AG04450 (cell line): Measurements from ENCODE around the gene ADCK2. TPM values are rescaled to one million over a fixed set of nuclear protein-coding genes. Genes with fewer than 3 reads are reported as not detected.

Experiments
- CTCF ChIA-PET: fragments of 300-600, 350-600 bp; formaldehyde crosslinking; extraction: SDS; loops from one replicate; lab custom pipeline; 2022; ENCODE audit warnings: antibody characterized with exemption, inconsistent platforms; lab: Charles Lee
- POLR2A ChIA-PET: fragments of 350-600 bp; formaldehyde crosslinking; extraction: SDS; loops from one replicate; lab custom pipeline; 2021; ENCODE audit warnings: antibody characterized with exemption, inconsistent platforms; lab: Yijun Ruan, JAX
- DNase-seq: peaks from one replicate; pipeline ENCODE4 v3.0.0-alpha.2; 2011; ENCODE audit warnings: low read depth, low spot score
- H3K27ac ChIP-seq: one replicate; pipeline ENCODE4 v1.5.1; 2012; ENCODE audit warnings: low read depth, low read length, control low read depth
- H3K27me3 ChIP-seq: one replicate; pipeline ENCODE4 v1.6.0; 2012; ENCODE audit warnings: low read length; ENCODE audit not compliant: control insufficient read depth, insufficient read depth
- H3K4me3 ChIP-seq: 2 replicates; pipeline ENCODE4 v1.5.1; 2011; ENCODE audit warnings: mild to moderate bottlenecking, low read depth, low read length, control low read depth
- H3K9me3 ChIP-seq: 2 replicates; pipeline ENCODE4 v1.5.1; 2012; ENCODE audit warnings: low read length; ENCODE audit not compliant: control insufficient read depth, insufficient read depth
- polyA plus RNA-seq: library from polyadenylated mRNA; depleted of rRNA; stranded (reverse); fragments of >200 nt; gene quantifications from 2 replicates; pipeline ENCODE4 v1.2.3, GENCODE V29; 2011
- TF ChIP-seq, protein P1 (sequence below): IDR thresholded peaks from 2 replicates; pipeline ENCODE4 v1.5.1; 2011; ENCODE audit warnings: low read depth, low read length, control low read depth, inconsistent platforms

ADCK2 gene
- polyA plus RNA-seq, 1 experiment: 8.2 TPM

DNA sequence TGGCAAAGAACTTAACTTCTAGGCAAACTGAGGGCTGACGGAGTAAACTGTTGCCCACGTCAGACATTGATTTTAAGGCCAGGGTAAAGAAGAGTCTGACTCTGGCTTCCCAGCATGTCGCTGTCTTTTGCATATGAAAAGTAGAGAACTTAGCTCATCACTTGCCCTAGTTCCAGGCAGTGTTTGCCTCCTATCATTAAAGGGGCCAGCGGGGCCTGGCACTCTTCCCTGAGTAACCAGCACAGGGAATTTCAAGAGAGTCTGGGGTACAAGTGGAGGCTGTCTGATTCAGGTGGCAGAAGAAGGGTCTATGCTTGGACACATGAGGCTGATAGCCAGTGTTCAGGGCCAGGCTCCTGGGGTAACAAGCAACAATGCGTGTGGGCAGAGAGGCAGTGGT lies 36.9 kb upstream of the ADCK2 start:
- POLR2A ChIA-PET: interaction anchor here (0.8 to 1.1 kb wide), 2 partner anchors 9 to 28 kb away, joined by 3 to 5 read pairs; no protein-coding TSS in a partner anchor
- no peak for DNase-seq
- TF ChIP-seq, protein P1, sequence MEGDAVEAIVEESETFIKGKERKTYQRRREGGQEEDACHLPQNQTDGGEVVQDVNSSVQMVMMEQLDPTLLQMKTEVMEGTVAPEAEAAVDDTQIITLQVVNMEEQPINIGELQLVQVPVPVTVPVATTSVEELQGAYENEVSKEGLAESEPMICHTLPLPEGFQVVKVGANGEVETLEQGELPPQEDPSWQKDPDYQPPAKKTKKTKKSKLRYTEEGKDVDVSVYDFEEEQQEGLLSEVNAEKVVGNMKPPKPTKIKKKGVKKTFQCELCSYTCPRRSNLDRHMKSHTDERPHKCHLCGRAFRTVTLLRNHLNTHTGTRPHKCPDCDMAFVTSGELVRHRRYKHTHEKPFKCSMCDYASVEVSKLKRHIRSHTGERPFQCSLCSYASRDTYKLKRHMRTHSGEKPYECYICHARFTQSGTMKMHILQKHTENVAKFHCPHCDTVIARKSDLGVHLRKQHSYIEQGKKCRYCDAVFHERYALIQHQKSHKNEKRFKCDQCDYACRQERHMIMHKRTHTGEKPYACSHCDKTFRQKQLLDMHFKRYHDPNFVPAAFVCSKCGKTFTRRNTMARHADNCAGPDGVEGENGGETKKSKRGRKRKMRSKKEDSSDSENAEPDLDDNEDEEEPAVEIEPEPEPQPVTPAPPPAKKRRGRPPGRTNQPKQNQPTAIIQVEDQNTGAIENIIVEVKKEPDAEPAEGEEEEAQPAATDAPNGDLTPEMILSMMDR: no peak
- no peaks in the 10 kb centered on the region for H3K27me3 ChIP-seq
- no peak overlapping the region for H3K4me3 ChIP-seq
- H3K27ac ChIP-seq: no peak overlapping the region
- CTCF ChIA-PET: interaction anchor here (0.6 to 0.9 kb wide), 2 partner anchors 11 to 26 kb away, joined by 3 to 4 read pairs; no protein-coding TSS in a partner anchor
- H3K9me3 ChIP-seq: peaks cover 3% of the 10 kb centered on the region; the same call in 1 of the 2 replicates

DNA sequence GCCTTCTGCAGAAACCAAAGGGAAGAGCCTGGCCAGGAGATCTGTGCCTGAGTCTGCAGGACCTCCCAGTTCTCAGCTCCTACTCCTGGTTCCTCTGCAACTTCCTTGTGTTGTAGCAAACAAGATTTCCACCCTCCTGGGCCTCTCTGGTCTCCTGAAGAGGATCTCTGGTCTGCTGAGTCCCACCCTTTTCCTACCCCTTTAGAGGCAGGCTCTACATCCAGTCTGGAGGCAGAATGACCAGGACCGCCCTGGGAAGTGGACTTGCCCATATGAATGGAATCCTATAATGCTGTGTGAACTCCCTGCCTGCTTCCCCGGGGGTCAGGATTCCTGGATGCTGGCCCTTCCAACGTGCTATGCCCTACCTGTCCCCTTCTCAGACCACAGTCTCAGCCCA lies 35.3 kb upstream of the ADCK2 start:
- ChIA-PET POLR2A (interaction anchor here (1.1 to 3.9 kb wide), 5 partner anchors 9 to 120 kb away, joined by 4 to 21 read pairs (median 9); no protein-coding TSS in a partner anchor), CTCF (no interaction called here)
- TF ChIP-seq, protein P1: no peak
- H3K9me3 ChIP-seq: peaks cover 3% of the 10 kb centered on the region; the same call in 1 of the 2 replicates
- H3K4me3 ChIP-seq: no peak overlapping the region
- H3K27me3 ChIP-seq: no peaks in the 10 kb centered on the region
- no peak for DNase-seq
- H3K27ac ChIP-seq: peak overlapping the region; percentile 91

DNA sequence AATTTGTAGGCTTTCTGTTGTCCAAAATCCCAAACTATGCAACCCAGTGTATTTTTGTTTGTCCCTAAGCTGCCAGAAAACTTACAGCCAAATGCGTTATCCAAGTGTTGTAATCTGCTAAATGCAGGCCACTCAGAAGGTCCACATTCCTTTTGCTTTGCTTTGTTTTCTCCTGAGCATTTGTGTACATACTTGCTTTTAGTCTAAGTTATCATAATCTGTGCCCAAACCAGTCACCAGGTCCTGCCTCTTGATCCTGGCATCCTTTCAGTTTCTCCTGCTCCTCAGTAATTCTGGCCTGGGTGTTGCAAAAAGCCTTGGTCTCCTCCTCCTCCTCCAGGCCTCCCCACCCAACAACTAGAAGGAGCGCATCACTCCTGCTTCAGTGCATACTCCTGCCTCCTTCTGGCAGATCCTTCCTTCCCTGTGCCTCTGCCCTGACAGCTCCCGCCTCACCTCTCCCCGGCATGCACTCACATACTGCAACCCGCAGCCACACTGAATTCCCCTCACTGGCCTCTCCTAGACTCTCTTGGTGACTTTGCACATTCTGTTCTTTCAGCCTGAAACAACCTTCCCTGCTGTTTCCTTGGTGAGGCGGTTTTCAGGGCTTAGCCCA lies 34.5 kb upstream of the ADCK2 start:
- peak; percentile 56 for DNase-seq
- CTCF ChIA-PET: no interaction called here
- H3K27me3 ChIP-seq: no peaks in the 10 kb centered on the region
- POLR2A ChIA-PET: interaction anchor here (1.1 to 3.9 kb wide), 4 partner anchors 10 to 71 kb away, joined by 6 to 21 read pairs (median 14); no protein-coding TSS in a partner anchor
- H3K9me3 ChIP-seq: peaks cover 3% of the 10 kb centered on the region; the same call in 1 of the 2 replicates
- peak overlapping the region; percentile 79 for H3K4me3 ChIP-seq
- TF ChIP-seq, protein P1: peak; percentile 43
- peak overlapping the region; percentile 91 for H3K27ac ChIP-seq

DNA sequence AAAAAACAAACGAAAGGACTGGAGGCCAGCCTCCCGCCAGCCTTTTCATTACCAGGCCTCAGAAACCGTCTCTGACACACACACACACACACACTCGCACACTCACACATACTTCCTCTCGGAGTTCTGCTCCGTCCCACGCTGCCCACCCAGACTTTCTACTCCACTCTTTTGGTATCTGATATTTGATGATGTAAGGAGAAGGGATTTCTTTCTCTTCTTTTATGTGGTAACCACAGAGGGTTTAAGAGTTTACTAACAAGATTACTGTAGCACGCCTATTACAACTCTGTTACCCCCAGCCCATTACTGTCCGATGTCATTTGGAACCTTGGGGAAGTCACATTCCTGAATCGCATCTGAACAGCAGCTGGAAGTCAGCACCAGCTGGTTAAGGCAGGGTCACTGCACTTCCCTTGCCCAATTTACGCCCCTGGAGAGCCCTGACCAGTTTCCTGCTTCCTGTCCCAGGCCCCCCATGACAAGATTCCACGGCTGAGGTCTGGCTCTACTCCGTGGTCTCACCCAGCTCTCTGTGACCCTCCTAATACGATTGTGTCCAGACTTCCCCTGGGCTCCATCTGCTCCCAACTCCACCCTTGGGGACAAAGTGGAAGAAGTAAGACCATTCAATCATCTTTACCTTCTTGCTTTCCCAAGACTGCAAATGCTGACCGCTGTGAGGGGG lies 33.2 kb upstream of the ADCK2 start:
- CTCF ChIA-PET: no interaction called here

More for the DNA sequence above, 33.2 kb upstream of the ADCK2 start:
- H3K4me3 ChIP-seq: peak overlapping the region; percentile 79
- no peaks in the 10 kb centered on the region for H3K27me3 ChIP-seq
- peak; percentile 77 for DNase-seq
- peaks cover 3% of the 10 kb centered on the region; the same call in 1 of the 2 replicates for H3K9me3 ChIP-seq
- peak overlapping the region; percentile 91 for H3K27ac ChIP-seq
- POLR2A ChIA-PET: interaction anchor here (0.6 to 3.9 kb wide), 7 partner anchors 11 to 96 kb away, joined by 3 to 21 read pairs (median 6); no protein-coding TSS in a partner anchor
- TF ChIP-seq, protein P1: no peak
